ENCODE measurements around the gene PABPC1L.

GRCh38 chr20:44969300-44969894, 59.5 kb downstream of the PABPC1L start:
- TF ChIP-seq CENPT (CRISPR knock-in tag; IDR thresholded peaks at IDR 0.05; ENCODE audit: low read depth): no peak
- no peak for TF ChIP-seq EHMT2 (IDR thresholded peaks at IDR 0.05; ENCODE audit: borderline replicate concordance, low read depth, low read length)
- TF ChIP-seq CTCF (CRISPR knock-in tag; IDR thresholded peaks at IDR 0.05): no peak
- TF ChIP-seq POLR2AphosphoS5 (IDR thresholded peaks at IDR 0.05; ENCODE audit: low read depth, low read length): no peak
- no peak for TF ChIP-seq ZMAT5 (CRISPR knock-in tag; IDR thresholded peaks at IDR 0.05; ENCODE audit: borderline replicate concordance, low read depth)
- TF ChIP-seq HDAC2 (CRISPR knock-in tag; IDR thresholded peaks at IDR 0.05): no peak
- TF ChIP-seq ZNF777 (CRISPR knock-in tag; IDR thresholded peaks at IDR 0.05): no peak
- TF ChIP-seq, protein P1, sequence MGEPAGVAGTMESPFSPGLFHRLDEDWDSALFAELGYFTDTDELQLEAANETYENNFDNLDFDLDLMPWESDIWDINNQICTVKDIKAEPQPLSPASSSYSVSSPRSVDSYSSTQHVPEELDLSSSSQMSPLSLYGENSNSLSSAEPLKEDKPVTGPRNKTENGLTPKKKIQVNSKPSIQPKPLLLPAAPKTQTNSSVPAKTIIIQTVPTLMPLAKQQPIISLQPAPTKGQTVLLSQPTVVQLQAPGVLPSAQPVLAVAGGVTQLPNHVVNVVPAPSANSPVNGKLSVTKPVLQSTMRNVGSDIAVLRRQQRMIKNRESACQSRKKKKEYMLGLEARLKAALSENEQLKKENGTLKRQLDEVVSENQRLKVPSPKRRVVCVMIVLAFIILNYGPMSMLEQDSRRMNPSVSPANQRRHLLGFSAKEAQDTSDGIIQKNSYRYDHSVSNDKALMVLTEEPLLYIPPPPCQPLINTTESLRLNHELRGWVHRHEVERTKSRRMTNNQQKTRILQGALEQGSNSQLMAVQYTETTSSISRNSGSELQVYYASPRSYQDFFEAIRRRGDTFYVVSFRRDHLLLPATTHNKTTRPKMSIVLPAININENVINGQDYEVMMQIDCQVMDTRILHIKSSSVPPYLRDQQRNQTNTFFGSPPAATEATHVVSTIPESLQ (CRISPR knock-in tag; conservative IDR thresholded peaks at IDR 0.05): no peak
- TF ChIP-seq, protein P2, sequence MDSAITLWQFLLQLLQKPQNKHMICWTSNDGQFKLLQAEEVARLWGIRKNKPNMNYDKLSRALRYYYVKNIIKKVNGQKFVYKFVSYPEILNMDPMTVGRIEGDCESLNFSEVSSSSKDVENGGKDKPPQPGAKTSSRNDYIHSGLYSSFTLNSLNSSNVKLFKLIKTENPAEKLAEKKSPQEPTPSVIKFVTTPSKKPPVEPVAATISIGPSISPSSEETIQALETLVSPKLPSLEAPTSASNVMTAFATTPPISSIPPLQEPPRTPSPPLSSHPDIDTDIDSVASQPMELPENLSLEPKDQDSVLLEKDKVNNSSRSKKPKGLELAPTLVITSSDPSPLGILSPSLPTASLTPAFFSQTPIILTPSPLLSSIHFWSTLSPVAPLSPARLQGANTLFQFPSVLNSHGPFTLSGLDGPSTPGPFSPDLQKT (CRISPR knock-in tag; IDR thresholded peaks at IDR 0.05; ENCODE audit: borderline replicate concordance): no peak
- no peak for TF ChIP-seq NFYB (CRISPR knock-in tag; IDR thresholded peaks at IDR 0.05)
- TF ChIP-seq CEBPZ (IDR thresholded peaks at IDR 0.05; ENCODE audit: low read length): no peak
- TF ChIP-seq ZNF512 (CRISPR knock-in tag; IDR thresholded peaks at IDR 0.05): no peak
- TF ChIP-seq ZNF468 (CRISPR knock-in tag; IDR thresholded peaks at IDR 0.05): no peak
- no peak for TF ChIP-seq ZNF3 (CRISPR knock-in tag; IDR thresholded peaks at IDR 0.05)

Data from HepG2 (cell line).